GM21390 (cell line): ENCODE results near the gene PCDHB3.
"Not testable (repeated sequence)": the region's sequence is repeated elsewhere in the genome, so short reads cannot be mapped to it uniquely, and the experiment has no call there.

ENCODE experiments used
- ATAC-seq: cut with Tn5 transposase; IDR thresholded peaks from one replicate; pipeline ENCODE4 v1.9.1; 2021; ENCODE audit not compliant: unreplicated experiment

PCDHB3 gene

DNA sequence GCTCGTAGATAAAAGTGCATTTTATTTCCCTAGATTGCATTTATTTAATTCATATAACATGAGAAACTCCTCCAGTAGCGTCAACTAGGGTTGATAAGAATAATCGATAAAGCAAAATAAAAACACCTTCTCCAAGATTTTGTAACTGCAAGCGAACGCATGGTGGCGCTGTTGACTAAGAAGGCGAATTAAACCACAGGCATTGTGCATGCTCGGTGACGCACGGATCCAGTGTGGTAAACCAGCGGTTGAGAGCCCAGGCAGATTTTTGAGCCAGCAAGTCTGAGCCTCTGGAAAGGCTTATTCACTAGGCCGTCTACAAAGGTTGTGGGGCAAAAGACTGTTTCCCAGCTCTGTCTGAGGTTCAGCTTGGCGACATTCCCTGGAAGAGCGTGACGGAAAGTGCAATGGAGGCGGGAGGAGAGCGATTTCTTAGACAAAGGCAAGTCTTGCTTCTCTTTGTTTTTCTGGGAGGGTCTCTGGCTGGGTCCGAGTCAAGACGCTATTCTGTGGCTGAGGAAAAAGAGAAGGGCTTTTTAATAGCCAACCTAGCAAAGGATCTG lies at the start of gene PCDHB3:
Gene PCDHB3, plus strand, starts transcription at position 231 of the 563 bp plus-strand sequence. Its CDS starts 177 bp downstream, at position 408.
- no peak for ATAC-seq

DNA sequence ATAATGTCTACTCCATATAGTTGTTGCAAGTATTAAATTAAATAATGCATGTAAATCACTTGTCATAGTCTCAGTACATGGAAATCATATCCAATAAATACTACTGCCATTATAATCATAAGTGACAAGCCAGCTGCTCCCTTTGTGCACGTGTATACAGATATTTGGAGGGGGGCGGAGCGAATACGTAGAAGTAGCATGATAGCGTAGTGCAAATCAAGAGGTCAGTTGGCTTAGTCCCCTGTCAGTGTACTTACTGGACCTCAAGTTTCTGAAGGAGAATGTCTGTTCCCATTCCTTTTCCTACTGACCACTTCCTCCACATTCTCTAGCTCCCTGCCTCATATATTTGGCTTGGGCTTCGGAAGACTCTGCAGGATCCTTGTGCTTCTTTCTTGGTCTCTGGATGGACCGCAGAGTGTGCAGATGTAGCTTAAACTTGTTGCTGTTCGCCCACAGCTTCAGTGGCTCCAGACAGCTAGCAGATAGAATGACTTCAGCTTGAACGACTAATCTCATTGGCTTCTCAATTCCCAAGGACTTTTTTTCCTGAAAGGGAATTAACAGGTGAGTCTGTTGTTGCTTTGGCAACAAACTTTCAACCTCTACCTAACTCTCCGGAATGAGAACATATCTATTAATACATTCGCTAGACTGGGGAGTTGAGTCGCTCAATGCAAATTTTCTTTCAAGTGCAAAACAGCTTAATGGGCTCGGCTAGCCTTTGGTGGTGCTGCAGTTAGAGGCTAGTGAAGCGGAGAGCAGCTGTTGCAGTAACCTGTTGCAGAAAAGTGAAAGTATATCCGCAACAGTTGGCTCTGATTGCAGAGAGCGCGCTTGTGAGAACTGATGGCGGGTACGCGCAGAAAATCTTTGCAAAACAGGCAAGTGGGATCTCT lies 49.4 kb upstream of the PCDHB3 start, which contains the start of gene PCDHB1:
Gene PCDHB1, plus strand, starts transcription at position 753 of the 899 bp plus-strand sequence. Its CDS starts 97 bp downstream, at position 850.
- no peak for ATAC-seq

DNA sequence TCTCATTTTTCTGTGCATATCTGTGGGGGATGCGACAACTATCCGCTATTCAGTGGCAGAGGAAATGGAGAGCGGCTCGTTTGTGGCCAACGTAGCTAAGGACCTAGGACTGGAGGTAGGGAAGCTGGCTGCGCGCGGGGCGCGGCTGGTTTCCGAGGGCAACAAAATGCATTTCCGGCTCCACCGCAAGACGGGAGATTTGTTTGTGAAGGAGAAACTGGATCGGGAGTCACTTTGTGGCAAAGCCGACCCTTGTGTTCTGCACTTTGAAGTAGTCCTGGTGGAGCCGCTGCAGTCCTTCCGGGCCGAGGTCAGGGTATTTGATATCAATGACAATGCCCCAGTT lies 48.8 kb upstream of the PCDHB3 start:
- ATAC-seq, result no peak

GRCh38 chr5:141077826-141078225 lies 22.4 kb upstream of the PCDHB3 start:
- no peak for ATAC-seq

DNA sequence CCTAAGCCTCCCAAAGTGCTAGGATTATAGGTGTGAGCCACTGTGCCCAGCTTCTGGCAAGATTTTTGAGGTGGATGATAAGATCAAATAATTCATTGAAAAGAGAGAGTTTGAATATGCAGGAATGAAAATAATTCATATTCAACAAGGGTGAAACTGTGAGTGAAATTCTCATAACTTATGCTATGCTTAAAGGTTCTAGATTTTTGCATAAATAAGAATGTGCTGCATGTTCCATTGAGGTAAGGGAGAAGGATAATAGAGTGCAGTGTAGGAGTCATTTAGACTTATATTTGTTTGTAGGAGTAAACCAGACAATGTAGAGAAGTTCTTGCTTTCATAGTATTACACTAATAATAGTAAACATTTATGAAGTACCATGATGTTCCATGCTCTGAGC lies 18.0 kb upstream of the PCDHB3 start:
- ATAC-seq, result no peak

DNA sequence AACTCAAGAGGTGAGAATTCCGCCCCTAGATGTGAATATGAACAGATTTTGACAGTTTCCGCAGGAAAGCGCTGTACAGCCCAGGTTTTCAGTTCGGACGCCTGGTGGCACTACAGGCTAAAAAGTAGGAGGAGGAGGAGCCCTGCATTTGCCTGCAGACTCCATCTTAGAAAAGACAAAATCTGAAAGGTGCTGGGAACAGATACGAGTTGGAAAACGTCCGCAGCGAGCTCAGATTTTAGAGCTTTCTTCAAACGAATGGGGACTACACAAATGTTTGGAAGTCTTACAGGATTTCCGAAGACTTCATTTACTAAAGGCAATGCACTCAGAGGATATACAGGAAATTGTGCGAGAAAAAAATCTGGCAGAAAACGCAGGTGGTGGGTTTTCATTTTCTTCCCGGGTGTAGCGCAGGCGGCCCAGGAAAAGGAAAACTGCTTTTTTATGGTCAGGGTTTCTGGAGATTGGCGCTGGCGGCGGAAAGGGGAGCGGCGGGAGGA lies 15.7 kb upstream of the PCDHB3 start:
- ATAC-seq, result no peak

DNA sequence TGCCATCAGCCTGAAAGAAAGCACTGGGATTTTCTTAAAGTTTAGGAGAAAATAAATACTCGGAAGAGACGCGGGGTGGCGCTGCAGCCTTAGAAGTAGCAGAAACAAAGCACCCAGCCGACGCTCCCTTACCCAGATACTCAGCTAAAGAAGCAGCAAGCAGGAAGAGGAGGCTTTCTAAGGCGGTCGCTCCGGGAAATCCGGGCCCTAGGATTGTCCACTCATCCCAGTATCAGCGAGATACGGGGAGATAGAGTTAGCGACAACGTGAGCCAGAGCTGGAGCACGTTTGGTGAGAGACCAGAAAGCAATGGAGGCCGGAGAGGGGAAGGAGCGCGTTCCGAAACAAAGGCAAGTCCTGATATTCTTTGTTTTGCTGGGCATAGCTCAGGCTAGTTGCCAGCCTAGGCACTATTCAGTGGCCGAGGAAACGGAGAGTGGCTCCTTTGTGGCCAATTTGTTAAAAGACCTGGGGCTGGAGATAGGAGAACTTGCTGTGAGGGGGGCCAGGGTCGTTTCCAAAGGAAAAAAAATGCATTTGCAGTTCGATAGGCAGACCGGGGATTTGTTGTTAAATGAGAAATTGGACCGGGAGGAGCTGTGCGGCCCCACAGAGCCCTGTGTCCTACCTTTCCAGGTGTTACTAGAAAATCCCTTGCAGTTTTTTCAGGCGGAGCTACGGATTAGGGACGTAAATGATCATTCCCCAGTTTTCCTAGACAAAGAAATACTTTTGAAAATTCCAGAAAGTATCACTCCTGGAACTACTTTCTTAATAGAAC lies 5.6 kb upstream of the PCDHB3 start, which contains the start of gene PCDHB2:
Gene PCDHB2, plus strand, starts transcription at position 135 of the 782 bp plus-strand sequence. Its CDS starts 176 bp downstream, at position 311.
- no peak for ATAC-seq

DNA sequence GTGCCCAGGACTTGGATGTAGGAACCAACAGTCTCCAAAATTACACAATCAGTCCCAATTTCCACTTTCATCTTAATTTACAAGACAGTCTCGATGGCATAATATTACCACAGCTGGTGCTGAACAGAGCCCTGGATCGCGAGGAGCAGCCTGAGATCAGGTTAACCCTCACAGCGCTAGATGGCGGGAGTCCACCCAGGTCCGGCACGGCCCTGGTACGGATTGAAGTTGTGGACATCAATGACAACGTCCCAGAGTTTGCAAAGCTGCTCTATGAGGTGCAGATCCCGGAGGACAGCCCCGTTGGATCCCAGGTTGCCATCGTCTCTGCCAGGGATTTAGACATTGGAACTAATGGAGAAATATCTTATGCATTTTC lies 5.0 kb upstream of the PCDHB3 start:
- ATAC-seq, result no peak

DNA sequence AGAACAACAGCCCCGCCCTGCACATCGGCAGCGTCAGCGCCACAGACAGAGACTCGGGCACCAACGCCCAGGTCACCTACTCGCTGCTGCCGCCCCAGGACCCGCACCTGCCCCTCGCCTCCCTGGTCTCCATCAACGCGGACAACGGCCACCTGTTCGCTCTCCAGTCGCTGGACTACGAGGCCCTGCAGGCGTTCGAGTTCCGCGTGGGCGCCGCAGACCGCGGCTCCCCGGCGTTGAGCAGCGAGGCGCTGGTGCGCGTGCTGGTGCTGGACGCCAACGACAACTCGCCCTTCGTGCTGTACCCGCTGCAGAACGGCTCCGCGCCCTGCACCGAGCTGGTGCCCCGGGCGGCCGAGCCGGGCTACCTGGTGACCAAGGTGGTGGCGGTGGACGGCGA lies 4.1 kb upstream of the PCDHB3 start:
- not testable (repeated sequence) for ATAC-seq

DNA sequence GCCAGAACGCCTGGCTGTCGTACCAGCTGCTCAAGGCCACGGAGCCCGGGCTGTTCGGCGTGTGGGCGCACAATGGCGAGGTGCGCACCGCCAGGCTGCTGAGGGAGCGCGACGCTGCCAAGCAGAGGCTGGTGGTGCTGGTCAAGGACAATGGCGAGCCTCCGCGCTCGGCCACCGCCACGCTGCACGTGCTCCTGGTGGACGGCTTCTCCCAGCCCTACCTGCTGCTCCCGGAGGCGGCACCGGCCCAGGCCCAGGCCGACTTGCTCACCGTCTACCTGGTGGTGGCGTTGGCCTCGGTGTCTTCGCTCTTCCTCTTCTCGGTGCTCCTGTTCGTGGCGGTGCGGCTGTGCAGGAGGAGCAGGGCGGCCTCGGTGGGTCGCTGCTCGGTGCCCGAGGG lies 3.7 kb upstream of the PCDHB3 start:
- ATAC-seq, result not testable (repeated sequence)

DNA sequence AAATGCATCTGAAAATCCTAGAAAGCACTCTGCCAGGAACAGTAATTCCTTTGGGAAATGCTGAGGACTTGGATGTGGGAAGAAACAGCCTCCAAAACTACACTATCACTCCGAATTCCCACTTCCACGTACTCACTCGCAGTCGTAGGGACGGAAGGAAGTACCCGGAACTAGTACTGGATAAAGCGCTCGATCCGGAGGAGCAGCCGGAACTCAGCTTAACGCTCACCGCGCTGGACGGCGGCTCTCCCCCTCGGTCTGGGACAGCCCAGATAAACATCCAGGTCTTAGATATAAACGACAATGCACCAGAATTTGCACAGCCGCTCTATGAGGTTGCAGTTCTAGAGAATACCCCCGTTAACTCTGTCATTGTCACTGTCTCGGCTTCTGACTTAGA lies 786 bp downstream of the PCDHB3 start:
- no peak for ATAC-seq

GRCh38 chr5:141102070-141102469 lies 1.8 kb downstream of the PCDHB3 start:
- ATAC-seq, result not testable (repeated sequence)

DNA sequence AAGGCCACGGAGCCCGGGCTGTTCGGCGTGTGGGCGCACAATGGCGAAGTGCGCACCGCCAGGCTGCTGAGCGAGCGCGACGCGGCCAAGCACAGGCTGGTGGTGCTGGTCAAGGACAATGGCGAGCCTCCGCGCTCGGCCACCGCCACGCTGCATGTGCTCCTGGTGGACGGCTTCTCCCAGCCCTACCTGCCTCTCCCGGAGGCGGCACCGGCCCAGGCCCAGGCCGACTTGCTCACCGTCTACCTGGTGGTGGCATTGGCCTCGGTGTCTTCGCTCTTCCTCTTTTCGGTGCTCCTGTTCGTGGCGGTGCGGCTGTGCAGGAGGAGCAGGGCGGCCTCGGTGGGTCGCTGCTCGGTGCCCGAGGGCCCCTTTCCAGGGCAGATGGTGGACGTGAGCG lies 2.2 kb downstream of the PCDHB3 start:
- ATAC-seq, result not testable (repeated sequence)

DNA sequence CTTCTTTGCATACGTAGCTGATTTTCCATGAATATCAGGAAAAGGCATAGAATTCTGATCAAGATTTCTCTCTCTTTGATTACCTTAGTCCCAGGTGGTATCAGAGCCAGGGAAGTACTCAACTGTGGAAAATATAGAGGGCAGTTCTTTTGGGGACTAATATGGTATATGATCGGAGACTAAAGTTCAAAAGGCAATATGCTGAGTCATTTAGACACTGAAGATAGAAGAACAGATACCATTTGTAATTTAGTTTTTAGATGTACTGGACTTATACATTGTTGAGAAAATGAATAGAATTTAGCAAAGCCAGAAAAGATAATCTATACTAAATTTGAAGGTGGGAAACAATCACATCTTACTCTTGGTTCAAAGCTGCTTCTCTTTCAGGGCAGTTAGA lies 5.1 kb downstream of the PCDHB3 start:
- ATAC-seq, result no peak

- no peak for ATAC-seq
These were observed 19.0 kb downstream of the PCDHB3 start for GRCh38 chr5:141119250-141119649.

DNA sequence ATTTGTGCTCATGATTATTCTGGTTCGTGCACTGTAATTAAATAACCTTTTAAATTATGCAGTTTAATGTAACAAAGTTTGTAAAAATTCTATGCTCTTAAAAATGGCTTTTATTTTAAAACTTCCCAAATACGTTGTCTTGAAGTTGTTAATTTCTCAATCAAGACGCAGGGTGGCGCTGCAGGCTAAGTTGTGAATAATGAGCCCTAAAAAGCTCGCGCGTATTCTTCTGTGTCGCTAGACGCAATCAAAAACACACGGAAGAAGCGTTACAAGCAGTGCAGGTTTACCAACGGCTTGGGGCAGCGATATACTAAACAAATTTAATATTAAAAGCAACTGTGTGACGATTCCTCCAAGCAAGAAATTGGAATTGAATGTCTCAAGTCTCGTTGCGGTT lies 21.3 kb downstream of the PCDHB3 start, which contains the start of gene PCDHB4:
Gene PCDHB4, plus strand, starts transcription at position 256 of the 400 bp plus-strand sequence. CDS start 181 bp downstream, outside the sequence.
- no peak for ATAC-seq

DNA sequence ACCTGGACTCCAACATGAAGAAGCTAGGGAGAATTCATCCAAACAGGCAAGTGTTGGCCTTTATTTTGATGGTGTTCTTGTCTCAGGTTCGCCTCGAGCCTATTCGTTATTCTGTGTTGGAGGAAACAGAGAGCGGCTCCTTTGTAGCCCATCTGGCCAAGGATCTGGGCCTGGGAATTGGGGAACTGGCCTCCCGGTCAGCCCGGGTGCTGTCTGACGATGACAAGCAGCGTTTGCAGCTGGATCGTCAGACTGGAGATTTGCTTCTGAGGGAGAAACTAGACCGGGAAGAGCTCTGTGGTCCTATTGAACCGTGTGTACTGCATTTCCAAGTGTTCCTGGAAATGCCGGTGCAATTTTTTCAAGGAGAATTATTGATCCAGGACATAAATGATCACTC lies 21.7 kb downstream of the PCDHB3 start:
- ATAC-seq, result no peak

- ATAC-seq, result not testable (repeated sequence)
These were observed 23.3 kb downstream of the PCDHB3 start for GRCh38 chr5:141123396-141124135.

DNA sequence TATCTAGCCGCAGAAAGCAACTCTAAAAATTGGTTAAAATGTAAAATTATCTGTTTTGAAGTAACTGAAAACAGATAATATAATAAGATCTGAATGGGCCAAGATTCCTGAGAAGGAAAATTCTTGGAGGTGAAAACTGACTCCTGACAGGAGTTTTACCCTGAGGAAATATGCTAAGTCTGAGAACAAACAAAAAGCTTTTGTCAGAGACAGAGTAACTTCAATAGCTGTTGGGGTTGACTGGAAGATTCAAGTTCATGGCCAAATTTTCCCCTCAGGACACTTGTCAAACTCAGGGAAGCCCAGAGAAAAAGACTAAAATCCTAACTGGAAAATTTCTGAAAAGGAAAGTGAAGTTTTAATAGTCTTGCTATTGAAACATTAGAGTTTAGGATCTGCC lies 27.0 kb downstream of the PCDHB3 start:
- no peak for ATAC-seq

- ATAC-seq, result no peak
These were observed 34.9 kb downstream of the PCDHB3 start, which contains the start of gene PCDHB5 for GRCh38 chr5:141135030-141135717. Gene PCDHB5, plus strand, starts transcription at chr5:141135206. Its CDS starts 229 bp downstream, at chr5:141135435.
